Omental fat pad (tissue), 4 donors: ENCODE measurements around the gene RIMBP2. TPM values are rescaled to one million over a fixed set of nuclear protein-coding genes. Genes with fewer than 3 reads are reported as not detected.

ENCODE experiments used
- ATAC-seq: fragments of 150-250 bp; one replicate; pipeline ENCODE4 v1.9.1; 2016; ENCODE audit warnings: mild to moderate bottlenecking, moderate library complexity; ENCODE audit not compliant: low FRiP score
- DNase-seq: peaks from one replicate; pipeline ENCODE4 v3.0.0-alpha.2; 2019; ENCODE audit warnings: low spot score
- CTCF ChIP-seq, 3 donors: fragments of 450-650 bp; IDR thresholded peaks; one replicate each; pipeline ENCODE4 v1.5.1; 2016 to 2017; ENCODE audit warnings: antibody characterized with exemption in 3 of 3, mild to moderate bottlenecking in 3 of 3, moderate library complexity in 2 of 3
- total RNA-seq, 4 donors: library from RNA; depleted of rRNA; stranded (reverse); fragments of >200 nt; gene quantifications; one replicate each; pipeline ENCODE4 v1.1.0, GENCODE V29; 2016

RIMBP2 gene
- total RNA-seq, 4 donors from 2014 or later: 0.36 to 3.2 (median 1.6) TPM; not detected in 1

GRCh38 chr12:130658145-130658911 lies 57.8 kb downstream of the RIMBP2 start:
- ATAC-seq (no peak), DNase-seq (no peak)
- TF ChIP-seq CTCF (IDR thresholded peaks at IDR 0.05): no peak

GRCh38 chr12:130656411-130656810 lies 59.7 kb downstream of the RIMBP2 start:
- no peak for DNase-seq
- ATAC-seq: no peak
- no peak for TF ChIP-seq CTCF (IDR thresholded peaks at IDR 0.05)

GRCh38 chr12:130655881-130656280 lies 60.2 kb downstream of the RIMBP2 start:
- no peak for TF ChIP-seq CTCF (IDR thresholded peaks at IDR 0.05)
- ATAC-seq (no peak), DNase-seq (no peak)

- ATAC-seq: no peak
- no peak for TF ChIP-seq CTCF (IDR thresholded peaks at IDR 0.05)
- DNase-seq: no peak
These were observed 61.1 kb downstream of the RIMBP2 start for GRCh38 chr12:130655010-130655409.

GRCh38 chr12:130651188-130651959 lies 64.7 kb downstream of the RIMBP2 start:
- no peak for TF ChIP-seq CTCF (IDR thresholded peaks at IDR 0.05)
- ATAC-seq (no peak), DNase-seq (no peak)

- ATAC-seq (no peak), DNase-seq (no peak)
- no peak for TF ChIP-seq CTCF (IDR thresholded peaks at IDR 0.05)
These were observed 66.0 kb downstream of the RIMBP2 start for GRCh38 chr12:130650131-130650530.
